ENCODE results near the gene EVX2. TPM values are rescaled to one million over a fixed set of nuclear protein-coding genes. Genes with fewer than 3 reads are reported as not detected.

EVX2 gene
- total RNA-seq, 1 experiment from 2014 or later: not detected

- no peak overlapping the region for H3K4me2 ChIP-seq
Observed at GRCh38 chr2:176124947-176125771, 41.4 kb upstream of the EVX2 start.

GRCh38 chr2:176124110-176124946, 40.6 kb upstream of the EVX2 start:
- H3K27ac ChIP-seq: no peak overlapping the region
- no peaks in the 10 kb centered on the region for H3K79me2 ChIP-seq (ENCODE audit: low read depth)
- H3K27me3 ChIP-seq (ENCODE audit: insufficient read depth, low read depth): peaks cover 56% of the 10 kb centered on the region
- no peak for DNase-seq
- H3K4me1 ChIP-seq (replicated peaks; ENCODE audit: insufficient read depth): no peaks in the 10 kb centered on the region
- no peaks in the 10 kb centered on the region for H3K36me3 ChIP-seq (ENCODE audit: low read depth)
- H3K9me2 ChIP-seq (ENCODE audit: insufficient read depth): no peaks in the 10 kb centered on the region
- CTCF ChIA-PET: no interaction called here
- H3K9me3 ChIP-seq (ENCODE audit: insufficient read depth, low read depth): no peaks in the 10 kb centered on the region
- H3K4me3 ChIP-seq: no peak overlapping the region
- no TSS peak for BruUV-seq (replicated peaks)
- no peaks in the 10 kb centered on the region for H4K20me1 ChIP-seq (ENCODE audit: insufficient read depth)
- H2AFZ ChIP-seq: no peak overlapping the region
- no peak overlapping the region for H3K4me2 ChIP-seq
- intact Hi-C loops (cut with micrococcal nuclease; ENCODE audit: unreplicated experiment): no loop called here
- TF ChIP-seq EZH2 (IDR thresholded peaks at IDR 0.05; ENCODE audit: low read depth) (no peak), CTCF (conservative IDR thresholded peaks at IDR 0.05) (no peak)
- POLR2A ChIA-PET (ENCODE audit: unreplicated experiment): no interaction called here
- no peaks in the 10 kb centered on the region for H3F3A ChIP-seq (ENCODE audit: insufficient read depth, low read depth)

More at GRCh38 chr2:176124947-176125771, 41.4 kb upstream of the EVX2 start:
- Histone ChIP-seq H3F3A (ENCODE audit: insufficient read depth, low read depth) (no peaks in the 10 kb centered on the region), H3K36me3 (ENCODE audit: low read depth) (no peaks in the 10 kb centered on the region), H2AFZ (no peak overlapping the region), H3K79me2 (ENCODE audit: low read depth) (no peaks in the 10 kb centered on the region), H3K9me2 (ENCODE audit: insufficient read depth) (no peaks in the 10 kb centered on the region), H3K4me3 (no peak overlapping the region), H3K9me3 (ENCODE audit: insufficient read depth, low read depth) (no peaks in the 10 kb centered on the region), H3K27ac (no peak overlapping the region), H3K27me3 (ENCODE audit: insufficient read depth, low read depth) (peaks cover 52% of the 10 kb centered on the region), H4K20me1 (ENCODE audit: insufficient read depth) (no peaks in the 10 kb centered on the region), H3K4me1 (replicated peaks; ENCODE audit: insufficient read depth) (no peaks in the 10 kb centered on the region)
- no TSS peak for BruUV-seq (replicated peaks)
- intact Hi-C loops (cut with micrococcal nuclease; ENCODE audit: unreplicated experiment): loop anchor here (5.0 kb wide), 1 partner anchor 1207 kb away; no protein-coding TSS in a partner anchor
- ChIA-PET POLR2A (ENCODE audit: unreplicated experiment) (no interaction called here), CTCF (interaction anchor here (0.6 kb wide), 1 partner anchor 329 kb away, joined by 5 read pairs; no protein-coding TSS in a partner anchor)
- no peak for TF ChIP-seq CTCF (conservative IDR thresholded peaks at IDR 0.05)
- no peak for TF ChIP-seq EZH2 (IDR thresholded peaks at IDR 0.05; ENCODE audit: low read depth)
- no peak for DNase-seq

GRCh38 chr2:176123411-176124109, 39.8 kb upstream of the EVX2 start:
- ChIA-PET POLR2A (ENCODE audit: unreplicated experiment) (no interaction called here), CTCF (no interaction called here)
- H3F3A ChIP-seq (ENCODE audit: insufficient read depth, low read depth): no peaks in the 10 kb centered on the region
- H3K27me3 ChIP-seq (ENCODE audit: insufficient read depth, low read depth): peaks cover 57% of the 10 kb centered on the region
- H3K36me3 ChIP-seq (ENCODE audit: low read depth): no peaks in the 10 kb centered on the region
- no peaks in the 10 kb centered on the region for H3K9me3 ChIP-seq (ENCODE audit: insufficient read depth, low read depth)
- no peaks in the 10 kb centered on the region for H4K20me1 ChIP-seq (ENCODE audit: insufficient read depth)
- H3K9me2 ChIP-seq (ENCODE audit: insufficient read depth): no peaks in the 10 kb centered on the region
- H2AFZ ChIP-seq: no peak overlapping the region
- H3K4me1 ChIP-seq (replicated peaks; ENCODE audit: insufficient read depth): no peaks in the 10 kb centered on the region
- no peak for DNase-seq
- no peak overlapping the region for H3K27ac ChIP-seq
- intact Hi-C loops (cut with micrococcal nuclease; ENCODE audit: unreplicated experiment): no loop called here
- H3K4me2 ChIP-seq: no peak overlapping the region
- TF ChIP-seq CTCF (conservative IDR thresholded peaks at IDR 0.05) (no peak), EZH2 (IDR thresholded peaks at IDR 0.05; ENCODE audit: low read depth) (no peak)
- no TSS peak for BruUV-seq (replicated peaks)
- H3K79me2 ChIP-seq (ENCODE audit: low read depth): no peaks in the 10 kb centered on the region
- H3K4me3 ChIP-seq: no peak overlapping the region
